ENCODE results near the gene MRC2.

GRCh38 chr17:62648251-62648955, 20.9 kb downstream of the MRC2 start:
- no peak for TF ChIP-seq NFIC (IDR thresholded peaks at IDR 0.05)
- TF ChIP-seq TCF12 (IDR thresholded peaks at IDR 0.05; ENCODE audit: low read depth): no peak
- TF ChIP-seq FOXM1 (IDR thresholded peaks at IDR 0.05; ENCODE audit: borderline replicate concordance, low read depth): no peak
- TF ChIP-seq YY1 (IDR thresholded peaks at IDR 0.05; ENCODE audit: low read depth): no peak
- TF ChIP-seq TAF1 (IDR thresholded peaks at IDR 0.05; ENCODE audit: low read depth): no peak
- no peak for TF ChIP-seq RAD21 (IDR thresholded peaks at IDR 0.05; ENCODE audit: low read depth)
- TF ChIP-seq EP300 (IDR thresholded peaks at IDR 0.05; ENCODE audit: borderline replicate concordance): no peak
- TF ChIP-seq MAX (IDR thresholded peaks at IDR 0.05): no peak
- TF ChIP-seq, protein P1, sequence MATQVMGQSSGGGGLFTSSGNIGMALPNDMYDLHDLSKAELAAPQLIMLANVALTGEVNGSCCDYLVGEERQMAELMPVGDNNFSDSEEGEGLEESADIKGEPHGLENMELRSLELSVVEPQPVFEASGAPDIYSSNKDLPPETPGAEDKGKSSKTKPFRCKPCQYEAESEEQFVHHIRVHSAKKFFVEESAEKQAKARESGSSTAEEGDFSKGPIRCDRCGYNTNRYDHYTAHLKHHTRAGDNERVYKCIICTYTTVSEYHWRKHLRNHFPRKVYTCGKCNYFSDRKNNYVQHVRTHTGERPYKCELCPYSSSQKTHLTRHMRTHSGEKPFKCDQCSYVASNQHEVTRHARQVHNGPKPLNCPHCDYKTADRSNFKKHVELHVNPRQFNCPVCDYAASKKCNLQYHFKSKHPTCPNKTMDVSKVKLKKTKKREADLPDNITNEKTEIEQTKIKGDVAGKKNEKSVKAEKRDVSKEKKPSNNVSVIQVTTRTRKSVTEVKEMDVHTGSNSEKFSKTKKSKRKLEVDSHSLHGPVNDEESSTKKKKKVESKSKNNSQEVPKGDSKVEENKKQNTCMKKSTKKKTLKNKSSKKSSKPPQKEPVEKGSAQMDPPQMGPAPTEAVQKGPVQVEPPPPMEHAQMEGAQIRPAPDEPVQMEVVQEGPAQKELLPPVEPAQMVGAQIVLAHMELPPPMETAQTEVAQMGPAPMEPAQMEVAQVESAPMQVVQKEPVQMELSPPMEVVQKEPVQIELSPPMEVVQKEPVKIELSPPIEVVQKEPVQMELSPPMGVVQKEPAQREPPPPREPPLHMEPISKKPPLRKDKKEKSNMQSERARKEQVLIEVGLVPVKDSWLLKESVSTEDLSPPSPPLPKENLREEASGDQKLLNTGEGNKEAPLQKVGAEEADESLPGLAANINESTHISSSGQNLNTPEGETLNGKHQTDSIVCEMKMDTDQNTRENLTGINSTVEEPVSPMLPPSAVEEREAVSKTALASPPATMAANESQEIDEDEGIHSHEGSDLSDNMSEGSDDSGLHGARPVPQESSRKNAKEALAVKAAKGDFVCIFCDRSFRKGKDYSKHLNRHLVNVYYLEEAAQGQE (IDR thresholded peaks at IDR 0.05; ENCODE audit: low read depth): no peak
